NCI-H2171 (cell line): Measurements from ENCODE around the gene PTPRK.
A peak's percentile ranks its signal among the peaks of the same experiment; 100 is the strongest.

Experiments
- DNase-seq: peaks from one replicate; lab custom pipeline; 2025; lab: John Stamatoyannopoulos, UW

The PTPRK gene

DNA sequence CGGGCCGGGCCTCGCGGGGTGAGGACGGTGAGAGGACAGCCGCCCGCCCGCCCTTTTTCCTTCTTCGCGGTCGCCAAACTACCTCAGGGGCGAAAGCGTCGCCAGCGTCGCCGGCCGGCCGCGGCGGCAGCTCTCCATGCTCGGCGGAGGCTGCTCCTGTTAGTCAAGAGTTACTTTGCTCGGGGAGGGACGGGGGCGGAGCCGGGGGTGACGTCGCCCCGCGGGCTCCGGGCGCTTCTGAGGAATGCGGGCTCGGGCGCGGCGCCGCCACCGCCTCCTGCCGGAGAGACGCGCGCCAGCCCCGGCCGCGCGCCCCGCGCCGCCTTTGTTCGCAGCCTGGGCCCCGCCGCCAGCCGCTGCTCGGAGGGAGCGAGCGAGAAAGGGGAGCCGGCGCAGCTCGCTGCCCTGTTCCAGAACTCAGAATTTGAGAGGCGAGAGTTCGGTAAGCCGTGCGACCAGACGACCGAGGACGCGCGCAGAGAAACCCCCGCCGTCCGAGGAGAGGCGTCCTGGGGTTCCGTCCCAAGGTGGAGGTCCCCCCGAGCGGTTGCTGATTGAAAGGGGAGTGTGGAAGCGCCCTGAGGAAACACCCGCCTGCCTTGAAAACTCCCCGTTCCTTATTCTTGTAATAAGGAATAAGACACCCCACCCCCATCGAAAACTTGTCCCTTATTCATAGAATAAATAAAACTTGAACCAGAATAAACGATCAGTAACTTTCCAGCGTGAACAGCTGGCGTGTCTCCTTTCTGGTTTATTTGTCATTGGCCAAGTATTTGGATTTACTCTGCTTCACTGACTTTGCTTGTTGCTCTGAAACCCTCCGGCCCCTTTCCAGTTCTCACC, at the start of gene PTPRK:
PTPRK (minus strand) TSS at position 164 of the 846 bp plus-strand sequence. CDS start 241 bp downstream, outside the sequence.
- peak; percentile 90 for DNase-seq

DNA sequence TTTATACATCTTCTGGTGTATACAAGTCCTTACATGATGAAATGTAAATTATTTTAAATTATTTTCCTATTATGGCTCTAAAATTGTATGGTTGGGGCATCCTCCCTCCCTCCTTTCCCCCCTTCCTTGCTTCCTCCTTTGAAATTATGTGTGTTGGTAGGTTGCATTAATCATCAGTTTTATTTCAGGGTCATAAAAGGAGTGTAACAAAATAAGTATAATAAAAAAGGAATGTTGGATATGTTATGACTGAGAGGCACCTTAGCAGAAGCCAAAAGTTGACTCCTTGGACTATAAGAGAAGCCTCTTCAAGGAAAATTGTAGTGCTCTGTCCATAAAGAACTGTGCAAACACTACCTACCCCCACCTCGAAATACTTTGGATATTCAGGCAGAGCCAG, 46.6 kb upstream of the PTPRK start:
- no peak for DNase-seq

GRCh38 chr6:128560966-128561365, 40.6 kb upstream of the PTPRK start:
- no peak for DNase-seq

DNA sequence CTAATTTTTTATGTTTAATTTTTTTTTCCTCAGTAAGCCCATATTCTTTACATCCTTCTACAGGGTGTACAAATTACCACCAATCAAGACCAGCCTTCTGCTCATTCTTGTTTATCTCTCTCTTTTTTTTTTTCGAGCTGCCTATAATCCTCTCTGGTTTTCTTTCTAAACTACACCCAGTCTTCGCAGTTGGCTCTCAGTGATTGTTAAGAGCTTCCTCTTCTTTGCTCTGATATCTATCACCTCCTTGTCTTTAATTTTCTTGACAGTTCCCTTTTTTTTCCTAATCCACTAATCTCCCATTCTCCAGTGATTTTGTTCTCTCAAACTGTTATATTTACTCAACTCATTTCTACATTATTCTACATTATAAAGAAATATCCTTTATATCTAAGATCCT, 38.5 kb upstream of the PTPRK start:
- DNase-seq = no peak

- no peak for DNase-seq
These were observed 37.6 kb upstream of the PTPRK start for GRCh38 chr6:128558021-128558420.

- no peak for DNase-seq
These were observed 36.7 kb upstream of the PTPRK start for GRCh38 chr6:128557081-128557480.

- DNase-seq = no peak
These were observed 33.9 kb upstream of the PTPRK start for GRCh38 chr6:128554302-128554701.

DNA sequence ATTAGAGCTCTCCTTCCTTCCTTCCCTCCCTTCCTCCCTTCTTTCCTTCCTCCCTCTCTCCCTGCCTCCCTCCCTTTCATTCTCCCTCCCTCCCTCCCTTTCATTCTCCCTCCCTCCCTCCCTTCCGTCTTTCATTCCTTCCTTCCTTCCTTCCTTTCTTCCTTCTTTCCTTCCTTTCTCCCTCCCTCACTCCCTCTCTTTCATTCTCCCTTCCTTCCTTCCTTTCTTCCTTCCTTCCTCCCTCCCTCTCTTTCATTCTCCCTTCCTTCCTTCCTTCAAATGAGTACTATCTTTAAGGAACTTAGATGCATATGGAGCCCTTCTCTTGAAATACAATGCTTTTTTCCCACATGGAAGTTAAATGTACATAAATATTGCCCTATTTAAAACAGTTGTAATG, 20.9 kb upstream of the PTPRK start:
- no peak for DNase-seq

DNA sequence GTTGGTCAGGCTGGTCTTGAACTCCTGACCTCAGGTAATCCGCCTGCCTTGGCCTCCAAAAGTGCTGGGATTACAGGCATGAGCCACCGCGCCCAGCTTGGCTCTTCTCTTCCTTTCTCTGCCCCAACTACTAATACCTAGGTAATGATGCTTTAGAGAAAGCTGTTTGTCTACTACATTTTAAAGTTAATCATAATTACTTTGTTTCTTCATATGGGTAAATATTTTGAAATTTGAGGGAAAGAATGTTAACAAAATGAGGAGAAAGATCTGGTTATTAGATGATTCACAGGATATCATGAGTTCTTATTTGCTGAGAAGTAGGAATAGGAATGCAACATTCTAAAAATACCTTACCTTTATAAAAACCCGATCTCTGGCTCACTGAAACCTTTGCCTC, 18.4 kb upstream of the PTPRK start:
- DNase-seq = no peak

DNA sequence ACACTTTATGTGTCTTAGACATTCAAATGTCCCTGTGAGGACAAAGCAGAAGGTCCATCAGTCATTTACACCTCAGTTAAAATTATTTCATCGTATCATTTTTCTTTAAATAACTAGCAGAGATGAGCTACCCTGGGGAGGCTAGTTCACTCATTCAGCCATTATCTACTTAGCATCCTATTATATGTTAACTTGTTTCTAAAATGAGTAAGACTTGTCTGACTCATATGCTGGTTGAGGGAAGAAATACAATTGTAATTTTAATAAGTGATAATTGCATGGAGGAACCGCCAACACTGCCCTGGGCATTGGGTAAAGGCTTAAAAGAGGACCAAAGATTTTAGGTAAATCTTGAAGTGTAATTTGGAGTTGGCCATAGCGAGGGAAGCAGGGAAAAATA, 12.4 kb upstream of the PTPRK start:
- DNase-seq = no peak

- DNase-seq = no peak
These were observed 11.7 kb upstream of the PTPRK start for GRCh38 chr6:128532136-128532535.

DNA sequence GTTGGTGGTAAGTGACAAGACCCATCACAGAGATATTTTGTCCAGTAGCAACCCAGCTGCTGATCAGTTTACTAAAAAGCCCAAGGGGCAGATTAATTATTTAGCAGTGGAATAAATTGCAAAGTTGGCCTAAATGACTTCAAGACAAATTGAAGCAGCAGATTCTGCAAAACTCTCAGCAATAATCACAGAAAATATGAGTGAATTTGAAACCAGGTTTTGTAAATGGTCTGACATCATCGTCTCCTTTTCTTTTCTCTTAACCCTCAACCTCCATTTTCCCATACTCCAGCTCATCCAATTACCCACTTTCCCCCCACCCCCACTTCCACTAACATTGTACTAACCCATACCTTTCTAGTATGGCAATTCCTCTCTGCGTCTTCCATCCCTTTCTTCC, 11.3 kb upstream of the PTPRK start:
- DNase-seq = no peak

- no peak for DNase-seq
These were observed 7.8 kb upstream of the PTPRK start for GRCh38 chr6:128528241-128528640.

DNA sequence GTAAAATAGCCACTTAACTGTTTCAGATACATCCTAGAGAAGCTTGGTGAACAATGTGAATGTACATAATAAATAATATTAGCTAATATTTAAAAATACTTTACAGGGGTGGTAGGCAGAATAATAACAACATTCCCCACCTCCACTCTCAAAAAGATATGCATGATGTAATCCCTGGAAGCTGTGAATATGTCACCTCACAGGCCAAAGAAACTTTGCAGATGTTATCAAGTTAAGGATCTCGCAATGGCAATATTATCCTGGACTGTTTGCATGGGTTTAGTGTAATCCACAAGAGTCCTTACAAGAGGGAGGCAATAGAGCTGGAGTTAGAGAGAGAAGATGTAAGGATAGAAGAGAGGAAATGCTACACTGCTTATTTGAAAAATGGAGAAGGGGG, 7.0 kb upstream of the PTPRK start:
- DNase-seq = no peak

DNA sequence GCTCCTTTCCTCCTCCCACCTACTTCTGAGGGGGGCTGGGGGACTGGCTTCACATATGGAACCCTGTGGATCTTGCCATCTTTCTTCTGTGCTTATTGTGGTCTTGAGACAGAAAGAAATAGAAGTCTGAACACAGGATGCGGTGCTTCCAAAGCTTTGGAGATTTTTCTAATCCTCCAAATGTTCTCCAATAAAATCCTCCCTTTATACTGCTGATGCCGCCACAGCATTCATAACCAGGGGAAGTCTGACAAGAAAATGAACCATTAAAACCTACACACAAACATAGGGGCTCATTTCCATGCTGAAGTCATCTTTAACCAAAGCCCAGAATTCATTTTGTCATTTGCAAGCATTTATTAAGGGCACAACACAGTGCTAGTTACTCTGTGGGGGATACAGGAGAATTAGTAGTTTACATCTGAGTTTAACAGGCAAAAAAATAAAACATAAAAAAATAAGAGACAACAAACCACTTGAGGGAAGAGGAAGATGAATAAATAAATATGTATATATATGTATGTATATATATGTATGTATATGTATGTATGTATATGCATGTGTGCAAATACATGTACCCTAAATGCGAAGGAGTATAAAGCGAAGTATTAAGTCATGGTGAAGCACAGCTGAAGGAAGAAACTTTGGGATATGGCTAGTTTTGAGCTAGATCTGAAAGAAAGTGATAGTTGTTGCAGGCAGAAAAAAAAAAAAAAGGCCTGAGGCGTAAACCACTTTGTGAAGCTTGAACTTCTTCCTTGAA, 5.9 kb upstream of the PTPRK start:
- no peak for DNase-seq

DNA sequence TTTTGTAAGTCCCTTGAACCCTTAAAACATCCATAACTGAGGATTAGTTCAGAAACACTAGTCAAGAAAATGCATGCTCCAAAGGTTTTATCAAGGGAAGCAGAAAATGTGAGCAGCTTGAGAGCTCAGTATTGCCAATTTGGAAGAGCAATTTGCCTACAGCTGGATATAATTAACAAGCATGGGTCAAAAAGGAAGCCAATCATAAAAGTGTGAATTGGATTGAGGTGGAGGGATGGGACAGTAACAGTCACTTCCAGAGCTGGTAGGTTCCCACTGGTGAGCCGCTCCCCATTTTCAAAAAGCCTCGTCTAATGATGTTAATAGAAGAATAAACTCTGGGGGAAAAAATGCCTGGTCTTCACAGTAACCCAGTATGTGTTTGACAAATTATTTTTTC, 5.0 kb upstream of the PTPRK start:
- DNase-seq = no peak

DNA sequence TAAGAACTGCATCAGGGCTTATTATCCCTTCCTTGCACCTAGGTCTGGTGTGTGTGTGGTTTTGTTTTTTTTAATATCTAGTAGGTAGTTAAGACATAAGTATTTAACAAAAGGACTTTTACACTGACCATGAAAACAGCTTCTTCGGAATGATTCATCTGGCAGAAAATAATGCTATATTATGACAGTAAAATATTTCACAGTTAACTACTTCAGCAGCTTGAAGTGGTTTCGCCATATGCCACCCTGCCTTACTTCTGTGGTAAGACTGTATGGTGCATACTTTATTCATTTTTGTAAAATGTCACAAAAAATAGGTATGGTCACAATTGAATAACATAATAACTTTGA, 858 bp upstream of the PTPRK start:
- no peak for DNase-seq

GRCh38 chr6:128519931-128520435, 416 bp downstream of the PTPRK start:
- peak; percentile 46 for DNase-seq

DNA sequence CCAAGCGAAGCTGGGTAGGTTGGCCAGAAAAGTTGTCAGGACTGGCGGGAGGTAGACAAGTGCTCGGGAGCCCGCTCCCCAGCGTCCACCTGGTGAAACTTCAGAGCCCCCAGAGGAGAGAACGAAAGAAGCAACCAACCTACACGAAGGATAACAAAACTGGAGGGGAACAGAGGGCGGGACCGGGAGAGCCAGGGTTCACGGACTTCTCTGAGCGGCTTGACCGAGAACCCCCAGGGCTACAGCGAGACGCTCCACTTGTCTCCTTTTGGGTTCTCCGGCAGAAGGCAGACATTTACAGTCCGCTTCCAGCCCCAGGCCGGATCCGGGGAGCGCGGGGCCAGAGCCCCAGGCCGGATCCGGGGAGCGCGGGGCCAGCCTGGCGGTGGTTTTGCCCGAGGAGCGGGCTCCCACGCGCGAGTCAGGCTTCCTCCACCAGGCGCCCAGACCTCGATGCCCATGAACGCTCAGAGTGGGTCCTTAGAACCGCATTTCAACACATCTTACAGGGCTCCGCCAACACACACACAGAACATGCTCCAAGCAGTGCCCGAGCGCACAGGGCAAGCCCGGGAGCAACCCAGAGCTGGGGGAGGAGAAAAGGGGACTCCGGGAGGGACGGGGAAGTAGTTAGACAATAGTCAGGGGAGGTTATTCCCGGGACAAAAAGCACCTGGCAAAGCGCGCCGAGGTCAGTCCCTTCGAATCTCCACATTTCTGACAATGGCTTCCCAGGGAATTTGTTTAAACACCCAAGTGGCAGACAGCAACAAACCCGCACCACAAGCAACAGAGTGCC, 1.1 kb downstream of the PTPRK start:
- DNase-seq = peak; percentile 53

GRCh38 chr6:128518434-128519131, 1.8 kb downstream of the PTPRK start:
- DNase-seq = no peak

DNA sequence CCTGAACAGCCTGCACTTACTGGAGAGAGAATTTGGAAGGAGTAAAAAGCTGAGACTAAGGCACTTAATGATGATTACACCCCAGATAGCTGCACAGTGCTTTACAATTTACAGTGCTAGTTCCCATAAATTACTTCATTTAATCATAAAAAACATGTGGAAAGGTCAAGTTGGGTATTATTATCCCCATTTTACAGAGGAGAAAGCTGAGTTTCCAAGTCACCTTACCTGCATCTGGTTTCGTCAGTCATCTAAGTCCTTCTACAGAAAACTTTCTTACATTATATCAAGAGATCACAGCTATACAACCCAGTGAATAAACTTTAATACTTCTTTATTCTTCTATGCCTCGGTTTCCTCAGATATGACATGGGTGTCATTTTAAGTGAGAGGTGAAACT, 3.3 kb downstream of the PTPRK start:
- DNase-seq = no peak

DNA sequence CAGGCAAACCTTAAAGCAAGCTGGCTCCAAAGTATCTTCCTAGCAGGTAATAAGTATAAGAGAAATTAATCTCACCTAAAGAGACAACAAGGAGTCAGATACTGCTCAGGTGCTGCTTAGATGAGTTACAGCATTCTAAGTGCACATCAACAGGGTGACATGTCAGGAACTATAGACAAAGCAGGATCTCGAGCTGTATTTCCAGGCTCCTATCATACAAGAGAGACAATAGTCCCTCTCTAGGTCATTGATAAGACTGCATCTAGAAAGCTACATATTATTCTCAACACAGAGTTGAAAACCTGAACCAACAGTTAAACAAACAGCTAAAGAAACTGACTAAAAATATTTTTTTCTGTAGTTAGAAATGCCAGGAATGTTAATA, 3.9 kb downstream of the PTPRK start:
- no peak for DNase-seq
